Loucy (cell line): Measurements from ENCODE around the gene TBX3.

ENCODE experiments used
- H2AFZ ChIP-seq: fragments of 200-600 bp; sonication (generic); 2 replicates; pipeline ENCODE4 v1.6.0; 2016; ENCODE audit warnings: antibody characterized with exemption, mild to moderate bottlenecking, low read length, moderate library complexity
- H3F3A ChIP-seq: fragments of 200-600 bp; 2 replicates; pipeline ENCODE4 v1.6.0; 2016; ENCODE audit warnings: antibody characterized with exemption, low read depth, mild to moderate bottlenecking
- H3K27me3 ChIP-seq: fragments of 200-600 bp; sonication (generic); 2 replicates; pipeline ENCODE4 v1.6.1; 2014; ENCODE audit warnings: low read length, mild to moderate bottlenecking; ENCODE audit not compliant: insufficient read depth, poor library complexity, severe bottlenecking
- H3K36me3 ChIP-seq: fragments of 200-600 bp; sonication (generic); 2 replicates; pipeline ENCODE4 v1.6.1; 2016; ENCODE audit warnings: low read length; ENCODE audit not compliant: insufficient read depth
- H3K4me1 ChIP-seq: fragments of 200-600 bp; sonication (generic); 2 replicates; pipeline ENCODE4 v1.5.1; 2014; ENCODE audit warnings: low read length, mild to moderate bottlenecking; ENCODE audit not compliant: insufficient read depth, poor library complexity, severe bottlenecking
- H3K4me2 ChIP-seq: fragments of 200-600 bp; sonication (generic); 2 replicates; pipeline ENCODE4 v1.6.0; 2014; ENCODE audit warnings: antibody characterized with exemption, low read length, low read depth, mild to moderate bottlenecking; ENCODE audit not compliant: poor library complexity, severe bottlenecking
- H3K4me3 ChIP-seq: fragments of 200-600 bp; sonication (generic); 2 replicates; pipeline ENCODE4 v1.5.1; 2014; ENCODE audit warnings: low read length, mild to moderate bottlenecking, mixed read lengths; ENCODE audit not compliant: poor library complexity, severe bottlenecking
- H3K79me2 ChIP-seq: fragments of 200-600 bp; sonication (generic); 2 replicates; pipeline ENCODE4 v1.6.1; 2014; ENCODE audit warnings: low read length; ENCODE audit not compliant: insufficient read depth
- H3K9ac ChIP-seq: fragments of 200-600 bp; sonication (generic); 2 replicates; pipeline ENCODE4 v1.6.0; 2014; ENCODE audit warnings: mild to moderate bottlenecking, low read depth, low read length, moderate library complexity; ENCODE audit not compliant: poor library complexity, severe bottlenecking
- H3K9me2 ChIP-seq: fragments of 200-600 bp; sonication (generic); replicated peaks from 2 replicates; pipeline ENCODE4 v1.6.1; 2016; ENCODE audit warnings: low read depth, low read length, mixed read lengths
- H3K9me3 ChIP-seq: fragments of 200-600 bp; sonication (generic); 2 replicates; pipeline ENCODE4 v1.6.1; 2014; ENCODE audit warnings: mild to moderate bottlenecking, antibody characterized with exemption, low read length, low read depth; ENCODE audit not compliant: insufficient read depth
- H4K20me1 ChIP-seq: fragments of 200-600 bp; sonication (generic); 2 replicates; pipeline ENCODE4 v1.6.0; 2014; ENCODE audit warnings: antibody characterized with exemption, low read length, mild to moderate bottlenecking; ENCODE audit not compliant: insufficient read depth, poor library complexity, severe bottlenecking
- EZH2phosphoT487 ChIP-seq: fragments of 200-600 bp; IDR thresholded peaks from 2 replicates; pipeline ENCODE4 v1.6.1; 2018; ENCODE audit warnings: antibody characterized with exemption, mild to moderate bottlenecking, moderate library complexity, borderline replicate concordance
- TF ChIP-seq, protein P1 (sequence below): fragments of 200-600 bp; sonication (generic); conservative IDR thresholded peaks from 2 replicates; pipeline ENCODE4 v1.5.1; 2014; ENCODE audit warnings: mild to moderate bottlenecking, antibody characterized with exemption, low read length

The TBX3 gene

DNA sequence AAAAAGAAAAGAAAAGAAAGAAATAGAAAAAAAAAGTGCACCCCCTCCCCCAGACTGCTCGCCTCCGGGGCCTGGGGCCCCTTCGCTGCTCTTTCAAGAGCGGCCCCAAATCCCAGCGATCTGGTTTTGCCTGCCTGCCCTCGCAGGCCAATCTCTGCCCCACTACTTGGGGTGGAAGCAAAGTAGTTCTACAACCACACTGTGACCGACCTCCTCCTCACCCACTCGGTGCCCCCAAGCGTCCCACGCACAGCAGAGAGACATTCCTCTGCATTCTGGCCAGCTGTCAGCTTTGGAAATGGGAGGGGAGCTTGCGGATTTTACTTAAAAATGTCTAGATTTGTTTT is 2.4 kb upstream of the TBX3 start:
- H3K4me3 ChIP-seq = no peak overlapping the region
- no peaks in the 10 kb centered on the region for H3F3A ChIP-seq
- H3K4me1 ChIP-seq = no peaks in the 10 kb centered on the region
- no peaks in the 10 kb centered on the region for H3K9me2 ChIP-seq
- H4K20me1 ChIP-seq = no peaks in the 10 kb centered on the region
- H3K4me2 ChIP-seq = no peak overlapping the region
- H3K27me3 ChIP-seq = no peaks in the 10 kb centered on the region
- peaks cover 6% of the 10 kb centered on the region; the same call in 1 of the 2 replicates for H3K9me3 ChIP-seq
- TF ChIP-seq, protein P1, sequence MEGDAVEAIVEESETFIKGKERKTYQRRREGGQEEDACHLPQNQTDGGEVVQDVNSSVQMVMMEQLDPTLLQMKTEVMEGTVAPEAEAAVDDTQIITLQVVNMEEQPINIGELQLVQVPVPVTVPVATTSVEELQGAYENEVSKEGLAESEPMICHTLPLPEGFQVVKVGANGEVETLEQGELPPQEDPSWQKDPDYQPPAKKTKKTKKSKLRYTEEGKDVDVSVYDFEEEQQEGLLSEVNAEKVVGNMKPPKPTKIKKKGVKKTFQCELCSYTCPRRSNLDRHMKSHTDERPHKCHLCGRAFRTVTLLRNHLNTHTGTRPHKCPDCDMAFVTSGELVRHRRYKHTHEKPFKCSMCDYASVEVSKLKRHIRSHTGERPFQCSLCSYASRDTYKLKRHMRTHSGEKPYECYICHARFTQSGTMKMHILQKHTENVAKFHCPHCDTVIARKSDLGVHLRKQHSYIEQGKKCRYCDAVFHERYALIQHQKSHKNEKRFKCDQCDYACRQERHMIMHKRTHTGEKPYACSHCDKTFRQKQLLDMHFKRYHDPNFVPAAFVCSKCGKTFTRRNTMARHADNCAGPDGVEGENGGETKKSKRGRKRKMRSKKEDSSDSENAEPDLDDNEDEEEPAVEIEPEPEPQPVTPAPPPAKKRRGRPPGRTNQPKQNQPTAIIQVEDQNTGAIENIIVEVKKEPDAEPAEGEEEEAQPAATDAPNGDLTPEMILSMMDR = no peak
- no peak for TF ChIP-seq EZH2phosphoT487
- H3K36me3 ChIP-seq = no peaks in the 10 kb centered on the region
- no peaks in the 10 kb centered on the region for H3K79me2 ChIP-seq
- H2AFZ ChIP-seq = no peak overlapping the region
- no peak overlapping the region for H3K9ac ChIP-seq

DNA sequence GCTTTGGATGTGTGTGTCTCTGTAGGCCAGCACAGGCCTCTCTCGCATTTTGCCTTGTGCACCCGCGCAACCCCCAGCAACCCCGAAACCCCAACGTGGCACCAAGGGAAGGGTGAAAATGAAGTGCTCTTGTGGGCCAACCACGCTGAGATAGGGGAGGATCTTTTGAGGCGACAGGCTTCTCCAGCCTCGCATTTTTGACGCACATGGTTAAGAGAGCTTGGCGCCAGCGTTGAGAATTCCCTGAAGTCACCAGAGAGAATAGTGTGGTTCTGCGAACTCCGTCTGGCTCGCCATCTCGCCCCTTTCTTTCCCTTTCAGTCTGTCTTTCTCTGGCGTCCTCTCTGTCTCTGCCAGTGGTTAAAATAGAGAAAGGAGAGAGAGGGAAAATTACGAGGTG is 1.9 kb upstream of the TBX3 start:
- no peak overlapping the region for H3K4me3 ChIP-seq
- no peaks in the 10 kb centered on the region for H3F3A ChIP-seq
- H3K9ac ChIP-seq = no peak overlapping the region
- H4K20me1 ChIP-seq = no peaks in the 10 kb centered on the region
- H3K9me3 ChIP-seq = peaks cover 6% of the 10 kb centered on the region; the same call in 1 of the 2 replicates
- H3K36me3 ChIP-seq = no peaks in the 10 kb centered on the region
- no peaks in the 10 kb centered on the region for H3K9me2 ChIP-seq
- no peaks in the 10 kb centered on the region for H3K27me3 ChIP-seq
- H2AFZ ChIP-seq = no peak overlapping the region
- no peaks in the 10 kb centered on the region for H3K4me1 ChIP-seq
- no peak overlapping the region for H3K4me2 ChIP-seq
- no peaks in the 10 kb centered on the region for H3K79me2 ChIP-seq
- TF ChIP-seq, protein P1 = no peak
- TF ChIP-seq EZH2phosphoT487 = no peak

DNA sequence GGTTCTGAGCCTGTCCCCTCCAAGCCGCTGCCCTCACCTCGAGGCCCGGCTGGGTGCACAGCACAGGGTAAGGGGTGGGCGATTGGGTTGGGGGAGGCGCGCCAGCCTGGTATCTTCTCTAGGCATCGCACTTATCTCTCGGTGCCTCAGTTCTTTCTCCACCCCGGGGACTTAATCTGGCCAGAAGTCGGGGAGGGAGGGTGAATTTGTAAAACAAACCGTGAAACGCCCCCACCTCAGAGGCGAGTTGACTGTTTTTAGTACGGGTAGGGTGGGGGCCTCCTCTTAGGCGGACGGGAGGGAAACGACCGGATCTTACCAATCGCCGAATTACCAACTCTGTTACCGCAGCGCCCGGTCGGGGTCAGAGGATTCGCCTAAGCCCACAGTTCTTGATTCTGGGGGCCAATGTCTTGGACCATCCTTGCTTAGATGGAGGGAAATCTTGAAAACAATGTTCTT is 1.4 kb upstream of the TBX3 start:
- Histone ChIP-seq H2AFZ (no peak overlapping the region), H3K9me3 (peaks cover 6% of the 10 kb centered on the region; the same call in 1 of the 2 replicates), H3K27me3 (no peaks in the 10 kb centered on the region), H3K9me2 (no peaks in the 10 kb centered on the region), H3K4me1 (no peaks in the 10 kb centered on the region), H4K20me1 (no peaks in the 10 kb centered on the region), H3K4me3 (no peak overlapping the region), H3F3A (no peaks in the 10 kb centered on the region), H3K36me3 (no peaks in the 10 kb centered on the region), H3K4me2 (no peak overlapping the region), H3K9ac (no peak overlapping the region), H3K79me2 (no peaks in the 10 kb centered on the region)
- TF ChIP-seq EZH2phosphoT487 = no peak
- TF ChIP-seq, protein P1 = no peak
